Measurements from ENCODE around the gene AMT.

Gene AMT, protein sequence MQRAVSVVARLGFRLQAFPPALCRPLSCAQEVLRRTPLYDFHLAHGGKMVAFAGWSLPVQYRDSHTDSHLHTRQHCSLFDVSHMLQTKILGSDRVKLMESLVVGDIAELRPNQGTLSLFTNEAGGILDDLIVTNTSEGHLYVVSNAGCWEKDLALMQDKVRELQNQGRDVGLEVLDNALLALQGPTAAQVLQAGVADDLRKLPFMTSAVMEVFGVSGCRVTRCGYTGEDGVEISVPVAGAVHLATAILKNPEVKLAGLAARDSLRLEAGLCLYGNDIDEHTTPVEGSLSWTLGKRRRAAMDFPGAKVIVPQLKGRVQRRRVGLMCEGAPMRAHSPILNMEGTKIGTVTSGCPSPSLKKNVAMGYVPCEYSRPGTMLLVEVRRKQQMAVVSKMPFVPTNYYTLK

DNA sequence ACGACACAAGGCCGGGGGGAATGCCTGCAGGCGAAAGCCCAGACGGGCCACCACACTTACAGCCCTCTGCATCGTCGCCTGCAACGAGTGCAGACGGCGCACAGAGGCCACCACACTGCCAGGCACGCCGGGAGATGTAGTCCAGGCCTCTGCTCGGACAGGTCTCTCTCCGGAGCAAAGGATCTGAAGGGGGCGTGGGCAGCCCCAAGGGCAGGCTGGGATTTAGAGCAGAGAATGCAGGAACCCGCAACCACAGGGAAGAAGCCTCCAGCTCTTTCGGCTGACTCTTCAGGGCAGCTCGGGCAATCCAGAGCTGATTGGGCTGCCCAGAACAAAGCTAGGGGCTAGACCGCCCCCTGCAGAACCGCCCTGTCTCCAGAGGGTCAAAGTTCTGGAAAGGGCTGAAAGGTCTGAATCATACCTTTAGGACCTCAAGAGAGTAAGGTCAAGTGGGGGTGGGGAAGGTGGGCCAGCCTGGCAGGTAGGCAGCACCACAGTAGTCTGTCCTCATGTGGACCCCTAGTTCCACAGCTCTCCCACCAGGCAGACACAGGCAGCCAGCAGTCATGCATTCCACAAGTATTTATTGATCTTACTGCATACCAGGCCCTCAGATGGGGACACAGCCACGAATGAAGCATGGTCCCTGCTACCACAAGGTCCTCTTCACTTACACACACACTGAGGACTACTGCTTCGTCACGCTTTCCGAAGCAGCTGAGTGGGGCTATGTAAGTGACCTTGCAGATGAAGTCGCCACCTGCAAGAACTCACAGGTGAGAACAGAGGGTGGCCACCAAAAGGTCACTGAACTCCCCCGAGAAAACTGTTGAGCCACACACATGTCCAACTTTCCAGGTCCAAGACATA, at the start of gene AMT:
Gene AMT, minus strand, starts transcription at position 95 of the 870 bp plus-strand sequence. Its CDS starts 23 bp downstream, at position 72.
- Mint-ChIP-seq H3K9me3 (no peaks in the 10 kb centered on the region), H3K27ac (peak within 1 kb of the TSS in 1 of 2 donors; percentile 15), H3K4me3 (peak within 1 kb of the TSS in 1 of 2 donors; percentile 68), H3K4me1 (peaks cover 65% of the 10 kb centered on the region), H3K27me3 (no peaks in the 10 kb centered on the region)
- DNase-seq: no peak
- ATAC-seq: no peak

DNA sequence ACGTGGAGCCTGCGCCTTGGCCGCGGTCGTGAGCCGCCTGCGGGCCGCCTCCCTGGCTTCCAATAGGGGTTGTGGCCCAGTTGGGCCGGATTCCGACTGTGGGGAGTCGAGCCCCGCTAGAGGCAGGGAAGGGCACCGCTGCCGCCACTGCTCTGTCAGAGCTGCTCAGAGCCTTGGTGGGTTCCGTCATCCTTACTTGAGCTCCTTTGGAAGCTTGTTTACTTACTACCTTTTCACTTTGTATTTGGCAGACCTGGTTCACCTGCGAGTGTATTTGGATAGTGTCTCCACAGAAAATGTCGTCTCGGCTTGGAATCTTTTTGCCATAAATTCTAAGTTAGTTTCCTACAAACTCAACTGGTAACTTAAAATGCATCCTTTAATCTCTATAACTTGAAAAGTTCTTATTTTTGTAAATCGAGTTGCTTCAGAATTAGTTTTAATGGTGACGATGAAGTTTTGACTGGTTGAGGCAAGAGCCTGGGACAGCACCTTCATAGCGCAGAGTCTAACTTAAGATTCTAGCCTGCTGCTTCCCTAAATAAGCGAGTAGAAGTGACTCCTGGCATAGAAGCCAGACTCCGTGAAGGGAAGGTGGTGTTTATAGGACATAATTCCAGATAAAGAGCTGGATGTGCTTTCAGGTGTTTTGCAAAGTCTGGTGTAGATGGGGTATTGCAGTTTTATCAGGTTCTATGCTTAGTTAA, 48.6 kb upstream of the AMT start:
- Mint-ChIP-seq H3K27me3 (no peaks in the 10 kb centered on the region), H3K9me3 (no peaks in the 10 kb centered on the region), H3K4me3 (peak overlapping the region; percentile 88 to 90), H3K4me1 (peaks cover 30% of the 10 kb centered on the region), H3K27ac (peak overlapping the region; percentile 74 to 91)
- no peak for DNase-seq
- peak; percentile 51 for ATAC-seq

DNA sequence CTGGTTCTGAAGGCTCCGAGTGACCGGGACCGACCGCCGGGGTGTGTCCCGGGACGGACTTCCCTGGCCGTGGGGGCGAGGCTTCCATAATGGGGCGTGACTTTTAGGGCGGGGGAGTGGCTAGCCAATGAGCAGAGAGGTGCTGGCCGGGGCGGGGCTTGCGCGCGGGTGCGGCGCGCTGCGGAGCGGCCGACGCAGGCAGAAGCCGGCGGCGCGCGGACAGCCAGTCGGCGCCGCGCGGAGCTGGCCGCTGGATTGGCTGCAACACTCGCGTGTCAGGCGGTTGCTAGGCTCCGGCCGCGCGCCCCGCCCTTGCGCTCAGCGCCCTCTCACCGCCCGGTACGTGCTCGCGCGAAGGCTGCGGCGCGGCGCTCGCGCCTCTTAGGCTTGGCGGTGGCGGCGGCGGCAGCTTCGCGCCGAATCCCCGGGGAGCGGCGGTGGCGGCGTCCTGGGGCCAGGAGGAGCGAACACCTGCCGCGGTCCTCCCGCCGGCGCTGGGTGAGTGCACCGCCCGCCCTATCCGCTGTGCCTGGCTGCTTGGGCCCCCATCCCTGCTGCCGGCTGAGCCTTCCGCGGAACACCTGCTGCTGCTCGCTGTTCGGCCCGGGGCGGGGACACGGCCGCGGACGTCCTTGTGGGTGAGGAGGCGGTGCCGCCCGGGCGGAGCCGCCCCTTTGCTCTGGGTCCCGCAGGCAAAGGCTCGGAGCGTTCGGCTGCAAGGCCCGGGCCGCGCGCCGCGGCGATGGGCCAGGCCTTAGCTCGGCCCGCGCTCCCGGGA, 47.9 kb upstream of the AMT start, which contains the start of gene DAG1:
Gene DAG1, plus strand, starts transcription at position 332 of the 778 bp plus-strand sequence. CDS start 40,268 bp downstream, outside the sequence.
- Mint-ChIP-seq H3K4me3 (peak within 1 kb of the TSS; percentile 90 to 93), H3K4me1 (peaks cover 26% of the 10 kb centered on the region), H3K27ac (peak within 1 kb of the TSS; percentile 91 to 95), H3K27me3 (no peaks in the 10 kb centered on the region), H3K9me3 (no peaks in the 10 kb centered on the region)
- ATAC-seq: peak; percentile 96
- DNase-seq: peak; percentile 95

DNA sequence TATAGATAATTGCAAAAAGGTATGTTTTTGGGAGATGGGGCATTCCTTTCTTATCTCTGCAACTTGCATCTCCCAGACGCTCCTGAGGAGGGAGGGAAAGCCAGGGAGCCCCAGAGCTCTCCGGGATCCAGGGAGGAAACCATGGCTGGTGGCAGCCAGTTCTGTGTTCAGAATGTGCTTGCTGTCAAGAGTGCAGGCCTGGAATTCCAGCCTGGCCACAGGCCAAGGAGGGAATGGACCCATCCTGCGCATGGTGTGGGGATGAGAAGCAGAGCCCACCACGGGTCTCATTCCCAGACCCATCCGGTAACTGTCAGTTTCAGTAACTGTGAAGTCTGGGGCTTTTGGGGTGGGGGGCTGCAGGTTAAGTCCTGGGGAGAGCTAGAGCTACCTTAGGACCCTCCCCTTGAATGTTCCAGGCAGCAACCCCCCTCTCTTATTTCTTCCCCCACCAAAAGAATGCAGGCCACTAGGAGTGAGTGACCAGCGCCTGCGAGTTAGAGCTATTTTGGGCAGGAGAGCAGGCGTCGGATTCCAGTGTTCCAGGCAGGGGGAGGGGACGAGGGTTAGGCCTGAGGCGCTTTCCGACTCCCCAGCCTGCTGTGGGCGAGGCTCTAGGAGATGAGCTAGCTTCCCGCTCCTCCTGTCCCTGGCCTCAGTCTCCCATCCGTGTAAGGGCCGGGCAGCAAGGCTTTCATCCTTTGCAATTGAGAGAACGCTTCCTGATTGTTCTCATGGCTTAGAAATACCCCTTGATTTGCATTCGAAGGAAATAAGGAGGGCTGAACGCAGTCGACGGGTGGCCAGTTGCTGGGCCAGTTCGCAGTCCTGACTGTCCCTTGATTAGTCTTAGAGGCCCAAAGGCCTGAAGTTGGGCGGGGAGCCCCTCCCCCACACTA, 47.0 kb upstream of the AMT start:
- DNase-seq (peak in 1 of 2 donors; percentile 13), ATAC-seq (no peak)
- Mint-ChIP-seq H3K27ac (peak overlapping the region; percentile 86 to 87), H3K27me3 (no peaks in the 10 kb centered on the region), H3K4me3 (peak overlapping the region; percentile 90 to 93), H3K4me1 (peaks cover 26% of the 10 kb centered on the region), H3K9me3 (no peaks in the 10 kb centered on the region)

DNA sequence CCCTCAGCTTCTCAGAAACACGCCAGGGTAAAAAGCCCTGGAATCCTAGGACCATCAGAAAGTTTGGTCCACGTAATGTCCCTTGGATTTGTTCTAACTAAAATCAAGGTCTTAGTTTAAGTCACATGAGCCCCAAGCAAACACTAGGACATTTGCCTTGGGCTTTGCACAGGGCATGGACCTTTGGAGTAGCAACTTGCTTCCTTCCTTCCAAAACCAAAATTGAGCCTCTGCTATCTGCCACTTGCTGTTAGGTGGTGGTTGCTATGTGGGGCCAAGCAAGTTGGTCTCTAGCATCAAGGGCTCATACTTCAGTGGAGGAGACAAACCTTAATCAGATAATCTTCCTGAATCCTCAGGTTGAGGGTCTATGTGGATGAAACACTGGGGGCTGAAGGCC, 43.8 kb upstream of the AMT start:
- no peak overlapping the region for H3K27ac Mint-ChIP-seq
- H3K27me3 Mint-ChIP-seq: peaks cover 5% of the 10 kb centered on the region
- no peak for DNase-seq
- no peak overlapping the region for H3K4me3 Mint-ChIP-seq
- peaks cover 13% of the 10 kb centered on the region for H3K4me1 Mint-ChIP-seq
- no peak for ATAC-seq
- no peaks in the 10 kb centered on the region for H3K9me3 Mint-ChIP-seq

DNA sequence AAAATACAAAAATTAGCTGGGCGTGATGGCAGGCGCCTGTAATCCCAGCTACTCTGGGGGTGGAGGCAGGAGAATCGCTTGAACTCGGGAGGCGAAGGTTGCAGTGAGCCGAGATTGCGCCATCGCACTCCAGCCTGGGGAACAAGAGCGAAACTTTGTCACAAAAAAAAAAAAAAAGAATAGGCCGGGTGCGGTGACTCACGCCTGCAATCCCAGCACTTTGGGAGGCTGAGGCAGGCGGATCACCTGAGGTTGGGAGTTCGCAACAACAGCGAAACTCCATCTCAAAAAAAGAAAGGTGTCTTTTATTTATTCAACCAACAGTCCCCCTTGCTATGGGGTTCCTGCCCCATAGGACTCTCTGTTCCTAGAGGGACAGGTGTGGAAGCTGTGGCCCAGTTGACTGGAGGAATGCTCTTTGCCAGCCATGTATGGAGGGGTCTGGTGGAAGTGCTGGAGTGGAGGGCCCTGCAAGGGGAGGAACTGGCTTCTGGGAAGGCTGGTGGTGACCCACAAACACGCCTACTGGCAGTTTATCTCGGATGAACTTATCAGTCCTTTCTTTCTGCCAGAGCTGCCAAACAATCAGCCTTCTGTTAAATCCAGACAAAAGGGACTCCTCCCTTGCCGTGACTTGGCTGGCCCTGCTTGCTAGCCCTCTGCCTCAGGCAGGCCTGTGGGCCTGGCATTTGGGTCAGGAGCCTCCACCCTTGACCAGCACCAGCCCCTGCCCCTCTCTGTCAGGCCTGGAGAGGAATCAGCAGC, 43.2 kb upstream of the AMT start:
- no peak for DNase-seq
- Mint-ChIP-seq H3K27me3 (peaks cover 5% of the 10 kb centered on the region), H3K27ac (no peak overlapping the region), H3K4me1 (peaks cover 10% of the 10 kb centered on the region), H3K4me3 (no peak overlapping the region), H3K9me3 (no peaks in the 10 kb centered on the region)
- no peak for ATAC-seq

DNA sequence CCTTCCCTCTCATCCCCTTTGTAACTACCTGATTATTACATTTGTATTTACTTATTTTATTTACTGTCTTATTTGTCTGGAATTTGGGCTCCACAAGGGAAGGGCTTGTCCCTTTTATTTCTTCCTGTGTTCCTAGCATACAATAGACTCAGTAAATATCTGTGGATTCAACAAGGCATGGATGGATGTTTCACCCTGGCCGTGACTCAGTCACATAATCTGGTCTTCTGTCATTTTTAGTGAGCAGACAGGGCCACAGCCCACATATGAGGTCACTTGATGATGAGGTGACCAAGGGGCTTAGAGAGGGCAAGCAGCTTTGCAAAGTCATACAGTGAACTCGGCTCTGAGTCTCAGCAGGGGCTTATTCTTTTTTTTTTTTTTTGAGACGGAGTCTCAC, 39.9 kb upstream of the AMT start:
- H3K4me1 Mint-ChIP-seq: no peaks in the 10 kb centered on the region
- peaks cover 5% of the 10 kb centered on the region for H3K27me3 Mint-ChIP-seq
- no peak for ATAC-seq
- no peaks in the 10 kb centered on the region for H3K9me3 Mint-ChIP-seq
- H3K27ac Mint-ChIP-seq: no peak overlapping the region
- no peak for DNase-seq
- no peak overlapping the region for H3K4me3 Mint-ChIP-seq

DNA sequence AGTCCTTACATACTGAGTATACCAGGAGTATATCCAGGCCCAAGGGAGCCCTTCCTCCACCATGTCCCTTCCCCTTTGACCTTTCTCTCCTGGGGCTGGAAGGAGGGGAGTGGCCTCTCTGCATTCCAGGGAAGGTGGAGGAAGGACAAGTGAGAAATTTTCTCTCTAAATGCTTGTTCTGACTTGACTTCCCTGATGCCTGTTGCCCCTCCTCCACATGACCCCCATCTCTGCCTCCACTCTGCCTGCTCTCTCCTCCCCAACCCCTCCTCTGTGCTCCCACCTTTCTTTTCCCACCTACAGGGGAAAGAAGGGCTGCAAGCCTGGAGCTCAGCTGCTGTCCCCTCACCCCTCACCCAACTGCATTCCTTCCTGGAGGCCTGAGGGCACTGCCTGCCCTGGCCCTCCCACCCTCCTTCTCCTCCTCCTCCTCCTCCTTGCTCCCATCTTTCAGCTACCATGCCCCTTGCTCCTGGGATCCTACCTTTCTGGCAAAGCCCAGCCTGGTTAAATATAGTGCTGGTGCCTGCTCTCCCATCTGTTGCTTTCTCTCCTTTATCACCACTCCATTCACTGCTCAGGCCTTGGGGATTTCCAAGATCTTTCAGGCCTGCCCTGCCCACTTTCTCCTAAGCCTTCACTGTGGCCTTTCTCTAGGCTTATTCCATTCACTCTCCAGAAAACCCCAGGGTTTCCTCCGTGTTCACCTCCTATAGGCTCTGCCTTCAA, 39.3 kb upstream of the AMT start:
- DNase-seq: no peak
- Mint-ChIP-seq H3K4me3 (no peak overlapping the region), H3K27me3 (peaks cover 5% of the 10 kb centered on the region), H3K27ac (peak overlapping the region; percentile 4 to 41), H3K4me1 (no peaks in the 10 kb centered on the region), H3K9me3 (no peaks in the 10 kb centered on the region)
- ATAC-seq: no peak

DNA sequence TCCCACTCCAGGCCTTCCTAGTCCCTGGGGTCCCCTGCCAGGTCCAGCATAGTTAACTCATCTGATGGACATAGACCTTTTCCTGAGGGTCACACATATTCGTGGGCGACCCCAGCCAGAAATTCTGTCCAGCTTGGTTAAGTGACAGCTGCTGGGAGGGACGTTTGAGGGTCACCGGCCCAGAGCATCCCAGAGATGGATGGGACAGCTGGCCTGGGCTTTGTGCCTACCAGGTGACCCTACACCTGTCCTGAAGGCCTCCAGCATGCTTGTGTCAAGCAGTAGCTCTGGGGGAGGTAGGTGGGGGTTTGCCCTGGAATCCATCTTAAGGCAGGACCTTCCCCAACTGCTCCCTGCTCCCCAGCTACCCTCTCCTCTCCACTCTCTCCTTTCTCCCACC, 38.7 kb upstream of the AMT start:
- ATAC-seq (no peak), DNase-seq (no peak)
- Mint-ChIP-seq H3K4me3 (no peak overlapping the region), H3K27ac (no peak overlapping the region), H3K27me3 (peaks cover 5% of the 10 kb centered on the region), H3K4me1 (no peaks in the 10 kb centered on the region), H3K9me3 (no peaks in the 10 kb centered on the region)

DNA sequence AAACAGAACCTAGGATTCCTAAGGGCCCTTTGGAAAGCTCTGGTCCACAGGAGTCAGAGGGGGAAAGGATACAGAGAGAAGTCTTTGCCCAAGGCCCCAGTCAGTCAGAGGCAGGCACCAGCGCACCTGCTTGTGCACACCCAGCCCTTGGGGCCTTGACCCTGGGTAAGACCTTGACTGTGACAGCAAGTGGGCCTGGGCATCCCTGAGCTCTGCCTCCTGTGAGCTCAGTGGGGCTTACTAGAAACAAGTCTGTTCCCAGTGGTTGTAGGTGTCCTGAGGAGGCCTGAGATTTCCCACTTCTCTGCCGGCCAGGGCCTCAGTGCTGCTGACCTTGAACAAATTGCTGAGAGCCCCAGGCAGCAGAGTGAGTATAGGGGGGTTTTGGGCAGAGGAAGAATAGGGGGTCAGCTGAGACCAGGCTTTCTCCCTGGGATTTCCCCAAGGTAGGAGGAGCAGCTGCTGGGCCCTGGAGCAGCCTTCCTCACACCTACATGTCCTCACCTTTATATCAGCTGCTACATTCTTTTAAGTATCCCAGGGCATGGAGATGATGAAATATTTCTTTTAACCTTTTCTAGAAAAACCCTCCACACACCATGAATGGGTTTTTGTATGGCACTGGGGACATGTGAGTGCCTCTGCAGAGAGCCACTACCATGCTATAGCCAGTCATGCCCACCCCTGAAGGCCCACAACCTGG, 38.1 kb upstream of the AMT start:
- peaks cover 5% of the 10 kb centered on the region for H3K27me3 Mint-ChIP-seq
- H3K4me1 Mint-ChIP-seq: no peaks in the 10 kb centered on the region
- H3K4me3 Mint-ChIP-seq: no peak overlapping the region
- H3K27ac Mint-ChIP-seq: no peak overlapping the region
- no peaks in the 10 kb centered on the region for H3K9me3 Mint-ChIP-seq
- DNase-seq: no peak
- ATAC-seq: no peak

DNA sequence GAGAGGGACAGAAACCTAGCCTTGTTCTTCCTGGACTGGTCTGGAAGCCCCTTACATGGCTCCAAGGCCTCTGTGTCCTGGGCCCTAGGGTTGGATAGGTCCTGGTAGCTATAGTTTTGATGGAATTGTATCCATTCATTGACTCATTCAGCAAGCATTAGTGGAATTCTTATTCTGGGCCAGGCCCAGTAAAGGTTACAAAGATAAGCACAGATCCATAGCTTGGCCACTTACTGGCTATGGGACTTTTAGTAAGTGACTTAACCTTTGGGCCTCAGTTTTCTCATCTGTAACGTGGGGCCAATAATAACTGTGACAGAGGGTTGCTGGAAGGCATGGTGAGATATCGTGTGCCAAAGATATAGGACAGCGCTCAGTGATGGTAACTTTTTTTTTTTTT, 34.2 kb upstream of the AMT start:
- no peak overlapping the region for H3K27ac Mint-ChIP-seq
- H3K27me3 Mint-ChIP-seq: no peaks in the 10 kb centered on the region
- ATAC-seq (no peak), DNase-seq (no peak)
- no peaks in the 10 kb centered on the region for H3K9me3 Mint-ChIP-seq
- H3K4me1 Mint-ChIP-seq: no peaks in the 10 kb centered on the region
- H3K4me3 Mint-ChIP-seq: no peak overlapping the region

DNA sequence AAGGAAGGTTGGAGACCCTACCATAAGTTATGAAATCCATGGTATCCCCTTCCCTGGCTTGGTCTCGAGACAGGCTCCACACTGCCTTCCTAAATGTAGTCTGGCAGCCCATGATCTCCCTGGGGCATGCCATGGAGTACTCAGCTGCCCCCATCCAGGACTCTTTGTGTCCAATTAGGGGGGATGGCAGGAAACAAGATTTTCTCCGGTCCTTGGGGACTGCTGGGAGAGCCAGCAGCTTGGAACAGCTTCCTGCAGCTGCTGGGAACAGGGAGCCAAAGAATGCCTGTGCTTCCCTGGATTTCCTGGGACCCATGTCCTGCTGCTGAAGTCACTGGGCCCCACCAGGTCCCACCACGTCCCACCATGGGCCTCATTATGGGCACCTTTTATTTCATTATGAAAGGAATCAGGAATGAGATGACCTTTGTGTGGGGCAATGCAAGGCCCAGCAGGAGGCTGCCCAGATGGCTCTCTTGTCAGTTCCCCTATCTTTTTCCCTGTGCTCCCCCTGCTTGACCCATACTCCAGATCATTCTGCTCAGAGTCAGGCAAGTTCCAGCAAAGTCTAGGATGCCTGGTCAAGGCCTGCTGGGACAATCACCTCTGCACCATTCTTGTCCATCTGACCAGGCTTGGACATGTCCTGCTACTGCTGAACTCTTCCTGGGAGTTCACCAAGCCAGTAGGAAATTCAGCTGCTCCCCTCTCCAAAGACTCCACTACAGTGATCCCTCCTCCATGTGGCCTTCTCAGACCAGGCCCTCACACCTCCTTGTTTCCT, 32.8 kb upstream of the AMT start:
- H3K9me3 Mint-ChIP-seq: no peaks in the 10 kb centered on the region
- H3K27ac Mint-ChIP-seq: no peak overlapping the region
- ATAC-seq (no peak), DNase-seq (no peak)
- H3K4me3 Mint-ChIP-seq: no peak overlapping the region
- no peaks in the 10 kb centered on the region for H3K27me3 Mint-ChIP-seq
- no peaks in the 10 kb centered on the region for H3K4me1 Mint-ChIP-seq
